ENCODE results near the gene FEM1C.

GRCh38 chr5:115471345-115472063, 73.1 kb downstream of the FEM1C start:
- TF ChIP-seq ZNF580 (tag by site-specific recombination; IDR thresholded peaks at IDR 0.05) (no peak), ZNF549 (tag by site-specific recombination; IDR thresholded peaks at IDR 0.05) (no peak), ZNF561 (tag by site-specific recombination; IDR thresholded peaks at IDR 0.05; ENCODE audit: borderline replicate concordance) (no peak), GLI4 (tag by site-specific recombination; IDR thresholded peaks at IDR 0.05) (no peak), ZNF280C (tag by site-specific recombination; IDR thresholded peaks at IDR 0.05) (no peak), PATZ1 (tag by site-specific recombination; IDR thresholded peaks at IDR 0.05) (no peak)
- TF ChIP-seq, protein P1, sequence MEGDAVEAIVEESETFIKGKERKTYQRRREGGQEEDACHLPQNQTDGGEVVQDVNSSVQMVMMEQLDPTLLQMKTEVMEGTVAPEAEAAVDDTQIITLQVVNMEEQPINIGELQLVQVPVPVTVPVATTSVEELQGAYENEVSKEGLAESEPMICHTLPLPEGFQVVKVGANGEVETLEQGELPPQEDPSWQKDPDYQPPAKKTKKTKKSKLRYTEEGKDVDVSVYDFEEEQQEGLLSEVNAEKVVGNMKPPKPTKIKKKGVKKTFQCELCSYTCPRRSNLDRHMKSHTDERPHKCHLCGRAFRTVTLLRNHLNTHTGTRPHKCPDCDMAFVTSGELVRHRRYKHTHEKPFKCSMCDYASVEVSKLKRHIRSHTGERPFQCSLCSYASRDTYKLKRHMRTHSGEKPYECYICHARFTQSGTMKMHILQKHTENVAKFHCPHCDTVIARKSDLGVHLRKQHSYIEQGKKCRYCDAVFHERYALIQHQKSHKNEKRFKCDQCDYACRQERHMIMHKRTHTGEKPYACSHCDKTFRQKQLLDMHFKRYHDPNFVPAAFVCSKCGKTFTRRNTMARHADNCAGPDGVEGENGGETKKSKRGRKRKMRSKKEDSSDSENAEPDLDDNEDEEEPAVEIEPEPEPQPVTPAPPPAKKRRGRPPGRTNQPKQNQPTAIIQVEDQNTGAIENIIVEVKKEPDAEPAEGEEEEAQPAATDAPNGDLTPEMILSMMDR (tag by site-specific recombination; IDR thresholded peaks at IDR 0.05) = no peak
- TF ChIP-seq, protein P2, sequence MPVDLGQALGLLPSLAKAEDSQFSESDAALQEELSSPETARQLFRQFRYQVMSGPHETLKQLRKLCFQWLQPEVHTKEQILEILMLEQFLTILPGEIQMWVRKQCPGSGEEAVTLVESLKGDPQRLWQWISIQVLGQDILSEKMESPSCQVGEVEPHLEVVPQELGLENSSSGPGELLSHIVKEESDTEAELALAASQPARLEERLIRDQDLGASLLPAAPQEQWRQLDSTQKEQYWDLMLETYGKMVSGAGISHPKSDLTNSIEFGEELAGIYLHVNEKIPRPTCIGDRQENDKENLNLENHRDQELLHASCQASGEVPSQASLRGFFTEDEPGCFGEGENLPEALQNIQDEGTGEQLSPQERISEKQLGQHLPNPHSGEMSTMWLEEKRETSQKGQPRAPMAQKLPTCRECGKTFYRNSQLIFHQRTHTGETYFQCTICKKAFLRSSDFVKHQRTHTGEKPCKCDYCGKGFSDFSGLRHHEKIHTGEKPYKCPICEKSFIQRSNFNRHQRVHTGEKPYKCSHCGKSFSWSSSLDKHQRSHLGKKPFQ (tag by site-specific recombination; IDR thresholded peaks at IDR 0.05) = no peak
